Measurements from ENCODE around the gene DPY19L3.

GRCh38 chr19:32465176-32465575, 59.6 kb downstream of the DPY19L3 start:
- TF ChIP-seq CTCF (IDR thresholded peaks at IDR 0.05; ENCODE audit: low read depth, low read length, poor library complexity, severe bottlenecking) (no peak), EZH2phosphoT487 (IDR thresholded peaks at IDR 0.05; ENCODE audit: borderline replicate concordance, low read length) (no peak)

All from DOHH2 (cell line).